Measurements from ENCODE around the gene SLC37A1. TPM values are rescaled to one million over a fixed set of nuclear protein-coding genes. Genes with fewer than 3 reads are reported as not detected.

Gene SLC37A1
- total RNA-seq, 4 donors from 2014 or later, result 66.0 to 249 (median 195) TPM

DNA sequence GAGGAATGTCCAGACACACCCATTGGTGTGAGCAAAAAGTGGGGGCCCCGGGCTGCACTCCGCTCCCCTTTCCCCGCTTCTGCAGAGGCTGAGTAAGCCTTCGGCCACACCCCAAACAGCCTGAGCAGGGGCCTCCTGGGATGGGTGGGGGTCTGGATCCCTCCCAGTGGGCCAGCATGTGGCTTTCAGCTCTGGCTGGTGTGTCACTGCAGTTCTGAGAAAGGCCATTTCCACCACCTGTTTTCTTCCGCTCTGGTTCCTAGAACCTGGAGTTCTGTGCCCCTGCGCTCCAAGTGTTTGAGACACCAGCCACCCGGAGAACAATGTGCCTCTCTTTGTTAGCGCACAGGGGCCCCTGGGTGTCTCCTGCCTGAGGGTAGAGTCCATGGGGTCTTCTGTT lies 30.9 kb downstream of the SLC37A1 start:
- H3K4me3 ChIP-seq, result no peak overlapping the region
- peak in 2 of 3 donors; percentile 18 to 38 for DNase-seq
- H3K36me3 ChIP-seq, result peaks cover 0 to 96% (median 0%) of the 10 kb centered on the region in 3 donors
- H3K27ac ChIP-seq, result no peak overlapping the region
- TF ChIP-seq POLR2A (IDR thresholded peaks at IDR 0.05), result no peak
- TF ChIP-seq, protein P1, sequence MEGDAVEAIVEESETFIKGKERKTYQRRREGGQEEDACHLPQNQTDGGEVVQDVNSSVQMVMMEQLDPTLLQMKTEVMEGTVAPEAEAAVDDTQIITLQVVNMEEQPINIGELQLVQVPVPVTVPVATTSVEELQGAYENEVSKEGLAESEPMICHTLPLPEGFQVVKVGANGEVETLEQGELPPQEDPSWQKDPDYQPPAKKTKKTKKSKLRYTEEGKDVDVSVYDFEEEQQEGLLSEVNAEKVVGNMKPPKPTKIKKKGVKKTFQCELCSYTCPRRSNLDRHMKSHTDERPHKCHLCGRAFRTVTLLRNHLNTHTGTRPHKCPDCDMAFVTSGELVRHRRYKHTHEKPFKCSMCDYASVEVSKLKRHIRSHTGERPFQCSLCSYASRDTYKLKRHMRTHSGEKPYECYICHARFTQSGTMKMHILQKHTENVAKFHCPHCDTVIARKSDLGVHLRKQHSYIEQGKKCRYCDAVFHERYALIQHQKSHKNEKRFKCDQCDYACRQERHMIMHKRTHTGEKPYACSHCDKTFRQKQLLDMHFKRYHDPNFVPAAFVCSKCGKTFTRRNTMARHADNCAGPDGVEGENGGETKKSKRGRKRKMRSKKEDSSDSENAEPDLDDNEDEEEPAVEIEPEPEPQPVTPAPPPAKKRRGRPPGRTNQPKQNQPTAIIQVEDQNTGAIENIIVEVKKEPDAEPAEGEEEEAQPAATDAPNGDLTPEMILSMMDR (IDR thresholded peaks at IDR 0.05), result no peak
- H3K9me3 ChIP-seq, result no peaks in the 10 kb centered on the region
- H3K27me3 ChIP-seq, result no peaks in the 10 kb centered on the region
- H3K4me1 ChIP-seq, result no peaks in the 10 kb centered on the region

DNA sequence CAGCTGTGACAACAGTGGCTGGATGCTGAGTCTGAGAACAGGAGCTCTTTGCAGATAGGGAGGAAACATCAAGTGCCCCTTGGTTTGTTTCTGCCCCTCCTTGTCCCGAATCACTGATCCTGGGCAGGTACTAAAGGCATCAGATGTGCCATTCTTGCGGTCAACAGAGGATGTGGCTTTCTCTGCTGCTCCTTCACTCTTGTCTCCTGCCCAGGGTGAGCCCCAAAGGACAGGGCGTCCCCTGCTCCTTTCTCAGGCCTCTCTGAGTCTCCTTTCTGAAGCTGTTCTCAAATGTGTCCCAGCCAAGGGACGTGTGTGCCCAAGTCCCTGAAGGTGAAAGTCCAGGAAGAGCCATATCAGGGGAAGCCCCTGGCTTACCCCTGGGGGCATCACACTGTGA lies 31.7 kb downstream of the SLC37A1 start:
- Histone ChIP-seq H3K27me3 (no peaks in the 10 kb centered on the region), H3K9me3 (no peaks in the 10 kb centered on the region), H3K27ac (no peak overlapping the region), H3K4me1 (no peaks in the 10 kb centered on the region), H3K4me3 (no peak overlapping the region), H3K36me3 (peaks cover 0 to 89% (median 0%) of the 10 kb centered on the region in 3 donors)
- TF ChIP-seq, protein P1 (IDR thresholded peaks at IDR 0.05), result no peak
- no peak for TF ChIP-seq POLR2A (IDR thresholded peaks at IDR 0.05)
- no peak for DNase-seq

DNA sequence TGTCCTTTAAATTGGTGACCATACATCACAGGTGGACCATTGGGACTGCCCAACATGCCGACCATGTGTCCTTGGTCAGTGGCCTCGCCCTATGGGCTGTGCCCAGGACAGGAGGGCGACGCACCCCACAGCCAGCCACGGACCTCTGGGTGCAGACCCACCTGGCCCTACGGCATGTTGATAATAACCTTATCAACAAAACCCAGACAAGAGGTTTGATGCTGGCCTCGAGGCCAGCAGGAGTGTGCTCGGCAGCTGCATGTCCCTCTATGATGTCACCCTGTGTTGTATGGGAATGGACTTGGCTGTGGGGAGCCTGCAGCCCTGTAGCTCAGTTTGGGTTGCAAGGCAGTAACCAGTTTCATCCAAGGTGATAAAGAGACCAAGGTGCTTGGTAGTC lies 32.1 kb downstream of the SLC37A1 start:
- H3K27me3 ChIP-seq, result no peaks in the 10 kb centered on the region
- no peak overlapping the region for H3K4me3 ChIP-seq
- TF ChIP-seq, protein P1 (IDR thresholded peaks at IDR 0.05), result no peak
- no peak for TF ChIP-seq POLR2A (IDR thresholded peaks at IDR 0.05)
- H3K27ac ChIP-seq, result no peak overlapping the region
- H3K9me3 ChIP-seq, result no peaks in the 10 kb centered on the region
- DNase-seq, result peak in 1 of 3 donors; percentile 24
- peaks cover 0 to 86% (median 0%) of the 10 kb centered on the region in 3 donors for H3K36me3 ChIP-seq
- H3K4me1 ChIP-seq, result no peaks in the 10 kb centered on the region

DNA sequence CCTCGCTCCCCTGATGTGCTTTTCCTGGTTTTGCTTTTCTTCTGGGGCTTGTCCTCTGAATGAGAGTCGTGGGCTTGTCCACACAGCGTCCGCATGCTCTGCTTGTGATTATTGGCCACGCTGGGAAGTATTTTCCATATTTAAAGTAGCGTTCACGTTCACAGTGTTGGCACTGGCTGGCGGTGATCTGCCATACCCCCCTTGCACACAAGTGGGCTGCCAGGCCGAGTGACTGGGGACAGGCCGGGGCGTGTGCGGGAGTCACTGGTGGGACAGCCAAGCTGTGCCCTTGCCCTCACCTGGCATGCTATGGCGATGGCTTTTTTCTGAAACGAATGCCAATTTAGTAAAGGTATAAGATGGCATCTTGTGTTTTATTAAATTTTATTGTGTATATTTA lies 32.8 kb downstream of the SLC37A1 start:
- Histone ChIP-seq H3K9me3 (no peaks in the 10 kb centered on the region), H3K4me1 (no peaks in the 10 kb centered on the region), H3K27me3 (no peaks in the 10 kb centered on the region), H3K27ac (no peak overlapping the region), H3K4me3 (no peak overlapping the region), H3K36me3 (peaks cover 0 to 81% (median 0%) of the 10 kb centered on the region in 3 donors)
- TF ChIP-seq, protein P1 (IDR thresholded peaks at IDR 0.05), result no peak
- TF ChIP-seq POLR2A (IDR thresholded peaks at IDR 0.05), result no peak
- DNase-seq, result peak in 1 of 3 donors; percentile 14

DNA sequence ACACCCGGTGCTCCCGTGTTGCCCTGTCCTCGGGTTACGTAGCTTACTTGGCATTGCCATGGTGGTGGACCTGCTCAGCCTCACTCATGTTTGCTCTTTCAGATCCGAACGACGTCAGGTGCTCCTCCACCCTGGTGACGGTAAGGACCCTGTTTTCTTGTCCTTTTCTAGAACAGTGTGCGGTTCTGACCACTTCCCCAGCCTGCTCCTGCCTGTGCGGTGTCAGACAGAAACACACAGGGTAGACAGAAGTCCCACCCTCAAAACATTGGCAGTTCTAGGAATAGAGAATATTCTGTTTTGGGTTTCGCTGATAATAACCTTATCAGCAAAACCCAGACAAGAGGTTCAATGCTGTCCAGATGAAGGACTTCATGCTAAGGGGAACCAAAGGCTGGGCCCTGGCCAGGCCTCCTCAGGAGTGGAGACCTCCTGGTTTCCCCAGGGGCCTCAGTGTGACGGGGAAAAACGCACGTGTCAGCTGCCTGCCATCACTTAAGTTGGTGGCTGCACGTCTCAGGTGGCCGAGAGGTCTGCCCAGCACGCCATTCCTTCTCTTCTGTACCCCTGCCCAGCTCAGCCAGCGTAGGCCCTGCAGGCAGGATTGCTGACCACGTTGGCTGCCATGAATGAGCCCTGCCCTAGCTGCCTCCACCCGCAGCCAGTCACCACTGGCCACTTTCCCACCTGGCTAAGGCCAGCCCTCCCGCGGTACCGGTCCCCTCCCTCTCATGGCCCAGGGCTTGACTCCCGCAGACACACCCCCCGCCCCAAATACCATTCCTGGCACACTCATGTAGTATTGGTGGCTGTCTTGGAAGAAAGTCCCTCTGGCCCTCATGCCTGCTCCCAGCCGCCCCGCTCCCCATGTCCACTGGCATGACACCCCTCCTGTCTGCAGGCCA lies 33.6 kb downstream of the SLC37A1 start:
- peaks cover 0 to 74% (median 0%) of the 10 kb centered on the region in 3 donors for H3K36me3 ChIP-seq
- H3K27ac ChIP-seq, result no peak overlapping the region
- peak in 2 of 3 donors; percentile 42 to 45 for DNase-seq
- H3K9me3 ChIP-seq, result no peaks in the 10 kb centered on the region
- H3K4me1 ChIP-seq, result no peaks in the 10 kb centered on the region
- no peak overlapping the region for H3K4me3 ChIP-seq
- TF ChIP-seq, protein P1 (IDR thresholded peaks at IDR 0.05), result no peak
- no peak for TF ChIP-seq POLR2A (IDR thresholded peaks at IDR 0.05)
- H3K27me3 ChIP-seq, result no peaks in the 10 kb centered on the region
